ENCODE measurements around the gene GPR142.
"Not testable (repeated sequence)": the region's sequence is repeated elsewhere in the genome, so short reads cannot be mapped to it uniquely, and the experiment has no call there.

Gene GPR142

GRCh38 chr17:74404789-74405188 is 37.5 kb downstream of the GPR142 start:
- H3K36me3 ChIP-seq (ENCODE audit: insufficient read depth, low read length) = no peaks in the 10 kb centered on the region
- no peaks in the 10 kb centered on the region for H3K27me3 ChIP-seq (ENCODE audit: control insufficient read depth, insufficient read depth, low read length)
- no peak overlapping the region for H3K9ac ChIP-seq (ENCODE audit: low read depth, low read length)
- H3K4me1 ChIP-seq (ENCODE audit: control insufficient read depth, insufficient read depth, low read length) = no peaks in the 10 kb centered on the region
- no peak overlapping the region for H3K4me3 ChIP-seq (ENCODE audit: low read length)
- no peaks in the 10 kb centered on the region for H3K9me3 ChIP-seq (replicated peaks; ENCODE audit: low read length)
- no peak overlapping the region for H3K4me2 ChIP-seq (ENCODE audit: low read length)

- H3K9me3 ChIP-seq (replicated peaks; ENCODE audit: low read length); H3K27me3 ChIP-seq (ENCODE audit: control insufficient read depth, insufficient read depth, low read length); H3K4me1 ChIP-seq (ENCODE audit: control insufficient read depth, insufficient read depth, low read length); H3K36me3 ChIP-seq (ENCODE audit: insufficient read depth, low read length); H3K4me3 ChIP-seq (ENCODE audit: low read length); H3K9ac ChIP-seq (ENCODE audit: low read depth, low read length); H3K4me2 ChIP-seq (ENCODE audit: low read length): not testable (repeated sequence)
These were observed 38.0 kb downstream of the GPR142 start for GRCh38 chr17:74405311-74405710.

GRCh38 chr17:74407384-74407783 is 40.1 kb downstream of the GPR142 start:
- Histone ChIP-seq H3K9ac (ENCODE audit: low read depth, low read length) (no peak overlapping the region), H3K36me3 (ENCODE audit: insufficient read depth, low read length) (no peaks in the 10 kb centered on the region), H3K4me3 (ENCODE audit: low read length) (no peak overlapping the region), H3K9me3 (replicated peaks; ENCODE audit: low read length) (no peaks in the 10 kb centered on the region), H3K27me3 (ENCODE audit: control insufficient read depth, insufficient read depth, low read length) (no peaks in the 10 kb centered on the region), H3K4me2 (ENCODE audit: low read length) (no peak overlapping the region), H3K4me1 (ENCODE audit: control insufficient read depth, insufficient read depth, low read length) (no peaks in the 10 kb centered on the region)

GRCh38 chr17:74408262-74408661 is 41.0 kb downstream of the GPR142 start:
- Histone ChIP-seq H3K27me3 (ENCODE audit: control insufficient read depth, insufficient read depth, low read length) (no peaks in the 10 kb centered on the region), H3K9ac (ENCODE audit: low read depth, low read length) (no peak overlapping the region), H3K4me3 (ENCODE audit: low read length) (no peak overlapping the region), H3K9me3 (replicated peaks; ENCODE audit: low read length) (no peaks in the 10 kb centered on the region), H3K4me2 (ENCODE audit: low read length) (no peak overlapping the region), H3K36me3 (ENCODE audit: insufficient read depth, low read length) (no peaks in the 10 kb centered on the region), H3K4me1 (ENCODE audit: control insufficient read depth, insufficient read depth, low read length) (no peaks in the 10 kb centered on the region)

- Histone ChIP-seq H3K36me3 (ENCODE audit: insufficient read depth, low read length) (no peaks in the 10 kb centered on the region), H3K4me3 (ENCODE audit: low read length) (no peak overlapping the region), H3K9me3 (replicated peaks; ENCODE audit: low read length) (no peaks in the 10 kb centered on the region), H3K27me3 (ENCODE audit: control insufficient read depth, insufficient read depth, low read length) (no peaks in the 10 kb centered on the region), H3K9ac (ENCODE audit: low read depth, low read length) (no peak overlapping the region), H3K4me2 (ENCODE audit: low read length) (no peak overlapping the region), H3K4me1 (ENCODE audit: control insufficient read depth, insufficient read depth, low read length) (no peaks in the 10 kb centered on the region)
These were observed 41.5 kb downstream of the GPR142 start for GRCh38 chr17:74408815-74409214.

- no peaks in the 10 kb centered on the region for H3K4me1 ChIP-seq (ENCODE audit: control insufficient read depth, insufficient read depth, low read length)
- no peaks in the 10 kb centered on the region for H3K27me3 ChIP-seq (ENCODE audit: control insufficient read depth, insufficient read depth, low read length)
- H3K4me2 ChIP-seq (ENCODE audit: low read length) = no peak overlapping the region
- no peaks in the 10 kb centered on the region for H3K36me3 ChIP-seq (ENCODE audit: insufficient read depth, low read length)
- no peak overlapping the region for H3K4me3 ChIP-seq (ENCODE audit: low read length)
- no peak overlapping the region for H3K9ac ChIP-seq (ENCODE audit: low read depth, low read length)
- H3K9me3 ChIP-seq (replicated peaks; ENCODE audit: low read length) = no peaks in the 10 kb centered on the region
These were observed 42.7 kb downstream of the GPR142 start for GRCh38 chr17:74410001-74410443.

GRCh38 chr17:74412581-74412980 is 45.3 kb downstream of the GPR142 start:
- Histone ChIP-seq H3K27me3 (ENCODE audit: control insufficient read depth, insufficient read depth, low read length) (no peaks in the 10 kb centered on the region), H3K36me3 (ENCODE audit: insufficient read depth, low read length) (no peaks in the 10 kb centered on the region), H3K4me3 (ENCODE audit: low read length) (no peak overlapping the region), H3K9ac (ENCODE audit: low read depth, low read length) (no peak overlapping the region), H3K9me3 (replicated peaks; ENCODE audit: low read length) (no peaks in the 10 kb centered on the region), H3K4me2 (ENCODE audit: low read length) (no peak overlapping the region), H3K4me1 (ENCODE audit: control insufficient read depth, insufficient read depth, low read length) (no peaks in the 10 kb centered on the region)

- Histone ChIP-seq H3K4me2 (ENCODE audit: low read length) (no peak overlapping the region), H3K9me3 (replicated peaks; ENCODE audit: low read length) (no peaks in the 10 kb centered on the region), H3K4me1 (ENCODE audit: control insufficient read depth, insufficient read depth, low read length) (no peaks in the 10 kb centered on the region), H3K27me3 (ENCODE audit: control insufficient read depth, insufficient read depth, low read length) (no peaks in the 10 kb centered on the region), H3K36me3 (ENCODE audit: insufficient read depth, low read length) (no peaks in the 10 kb centered on the region), H3K9ac (ENCODE audit: low read depth, low read length) (no peak overlapping the region), H3K4me3 (ENCODE audit: low read length) (no peak overlapping the region)
These were observed 46.2 kb downstream of the GPR142 start for GRCh38 chr17:74413491-74413890.

- no peak overlapping the region for H3K4me3 ChIP-seq (ENCODE audit: low read length)
- H3K4me2 ChIP-seq (ENCODE audit: low read length) = no peak overlapping the region
- no peaks in the 10 kb centered on the region for H3K9me3 ChIP-seq (replicated peaks; ENCODE audit: low read length)
- H3K27me3 ChIP-seq (ENCODE audit: control insufficient read depth, insufficient read depth, low read length) = no peaks in the 10 kb centered on the region
- no peaks in the 10 kb centered on the region for H3K36me3 ChIP-seq (ENCODE audit: insufficient read depth, low read length)
- H3K9ac ChIP-seq (ENCODE audit: low read depth, low read length) = no peak overlapping the region
- no peaks in the 10 kb centered on the region for H3K4me1 ChIP-seq (ENCODE audit: control insufficient read depth, insufficient read depth, low read length)
These were observed 47.2 kb downstream of the GPR142 start for GRCh38 chr17:74414510-74414909.

GRCh38 chr17:74415608-74416396 is 48.5 kb downstream of the GPR142 start:
- no peak overlapping the region for H3K4me3 ChIP-seq (ENCODE audit: low read length)
- H3K4me2 ChIP-seq (ENCODE audit: low read length) = no peak overlapping the region
- H3K36me3 ChIP-seq (ENCODE audit: insufficient read depth, low read length) = no peaks in the 10 kb centered on the region
- no peaks in the 10 kb centered on the region for H3K9me3 ChIP-seq (replicated peaks; ENCODE audit: low read length)
- H3K4me1 ChIP-seq (ENCODE audit: control insufficient read depth, insufficient read depth, low read length) = no peaks in the 10 kb centered on the region
- no peaks in the 10 kb centered on the region for H3K27me3 ChIP-seq (ENCODE audit: control insufficient read depth, insufficient read depth, low read length)
- H3K9ac ChIP-seq (ENCODE audit: low read depth, low read length) = no peak overlapping the region

GRCh38 chr17:74417178-74418045 is 50.1 kb downstream of the GPR142 start:
- Histone ChIP-seq H3K4me2 (ENCODE audit: low read length) (no peak overlapping the region), H3K36me3 (ENCODE audit: insufficient read depth, low read length) (no peaks in the 10 kb centered on the region), H3K4me3 (ENCODE audit: low read length) (no peak overlapping the region), H3K4me1 (ENCODE audit: control insufficient read depth, insufficient read depth, low read length) (no peaks in the 10 kb centered on the region), H3K27me3 (ENCODE audit: control insufficient read depth, insufficient read depth, low read length) (no peaks in the 10 kb centered on the region), H3K9me3 (replicated peaks; ENCODE audit: low read length) (no peaks in the 10 kb centered on the region), H3K9ac (ENCODE audit: low read depth, low read length) (no peak overlapping the region)
